ENCODE results near the gene MCF2L2. TPM values are rescaled to one million over a fixed set of nuclear protein-coding genes. Genes with fewer than 3 reads are reported as not detected.

MCF2L2 gene
- polyA plus RNA-seq, 2 of the 4 experiments (the other 2 are of a cell fraction), result 0.03 to 0.05 TPM

DNA sequence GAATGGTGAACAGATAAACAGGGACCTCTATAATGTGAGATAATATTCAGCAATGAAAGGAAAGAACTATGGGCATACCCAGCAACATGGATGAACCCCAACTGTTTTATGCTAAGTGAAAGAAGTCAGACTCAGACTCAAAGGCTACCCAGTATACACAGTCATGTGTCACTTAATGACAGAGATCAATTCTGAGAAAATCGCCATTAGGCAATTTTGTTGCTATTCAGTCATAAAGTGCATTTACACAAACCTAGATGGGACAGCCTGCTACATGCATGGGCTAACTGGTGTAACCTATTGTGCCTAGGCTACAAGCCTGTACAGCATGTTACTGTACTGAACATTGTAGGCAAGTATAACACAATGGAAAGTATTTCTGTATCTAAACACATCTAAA lies 98.9 kb downstream of the MCF2L2 start (continued):
- TF ChIP-seq BHLHE40 (IDR thresholded peaks at IDR 0.05; ENCODE audit: low read depth, low read length) (no peak), PHF8 (IDR thresholded peaks at IDR 0.05; ENCODE audit: borderline replicate concordance, low read depth) (no peak), KDM1A (IDR thresholded peaks at IDR 0.05; ENCODE audit: low read depth) (no peak), ZNF302 (CRISPR knock-in tag; IDR thresholded peaks at IDR 0.05) (no peak), CEBPB (IDR thresholded peaks at IDR 0.05) (no peak)

GRCh38 chr3:183328823-183329222 lies 99.6 kb downstream of the MCF2L2 start:
- Histone ChIP-seq H3K4me3 (no peak overlapping the region), H3K9me3 (no peaks in the 10 kb centered on the region), H3K27ac (no peak overlapping the region), H3K4me1 (peaks cover 3% of the 10 kb centered on the region; the same call in 1 of the 3 replicates), H3K4me2 (no peak overlapping the region)
- POLR2A ChIA-PET, result no interaction called here
- no peak for ATAC-seq
- 0% methylated on average over 1 of the region's 1 CpG for WGBS (ENCODE audit: missing lambda C conversion rate)
- no peak for FAIRE-seq
- CTCF ChIA-PET, result interaction anchor here (1.2 kb wide), 1 partner anchor 53 kb away, joined by 3 read pairs; no protein-coding TSS in a partner anchor
- TF ChIP-seq ZNF302 (CRISPR knock-in tag; IDR thresholded peaks at IDR 0.05) (no peak), BCL3 (IDR thresholded peaks at IDR 0.05) (no peak), BHLHE40 (IDR thresholded peaks at IDR 0.05; ENCODE audit: low read depth, low read length) (no peak), KDM1A (IDR thresholded peaks at IDR 0.05; ENCODE audit: low read depth) (no peak), ESRRA (IDR thresholded peaks at IDR 0.05; ENCODE audit: borderline replicate concordance, low read length) (no peak), EHMT2 (IDR thresholded peaks at IDR 0.05; ENCODE audit: low read depth) (no peak), POLR2AphosphoS2 (conservative IDR thresholded peaks at IDR 0.05; ENCODE audit: low read length) (no peak), HOXB5 (CRISPR knock-in tag; IDR thresholded peaks at IDR 0.05) (no peak), CEBPB (IDR thresholded peaks at IDR 0.05) (no peak), HMGXB4 (CRISPR knock-in tag; IDR thresholded peaks at IDR 0.05; ENCODE audit: borderline replicate concordance) (no peak), CHD4 (IDR thresholded peaks at IDR 0.05; ENCODE audit: borderline replicate concordance) (no peak), POLR2A (IDR thresholded peaks at IDR 0.05; ENCODE audit: low read length) (no peak), FOSB (CRISPR knock-in tag; IDR thresholded peaks at IDR 0.05) (no peak), NFE2L2 (conservative IDR thresholded peaks at IDR 0.05; ENCODE audit: low read length) (no peak), SMC3 (IDR thresholded peaks at IDR 0.05) (no peak), ATOH8 (CRISPR knock-in tag; IDR thresholded peaks at IDR 0.05; ENCODE audit: low read depth) (no peak)
- TF ChIP-seq, protein P1, sequence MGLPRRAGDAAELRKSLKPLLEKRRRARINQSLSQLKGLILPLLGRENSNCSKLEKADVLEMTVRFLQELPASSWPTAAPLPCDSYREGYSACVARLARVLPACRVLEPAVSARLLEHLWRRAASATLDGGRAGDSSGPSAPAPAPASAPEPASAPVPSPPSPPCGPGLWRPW (IDR thresholded peaks at IDR 0.05), result no peak
- TF ChIP-seq, protein P2, sequence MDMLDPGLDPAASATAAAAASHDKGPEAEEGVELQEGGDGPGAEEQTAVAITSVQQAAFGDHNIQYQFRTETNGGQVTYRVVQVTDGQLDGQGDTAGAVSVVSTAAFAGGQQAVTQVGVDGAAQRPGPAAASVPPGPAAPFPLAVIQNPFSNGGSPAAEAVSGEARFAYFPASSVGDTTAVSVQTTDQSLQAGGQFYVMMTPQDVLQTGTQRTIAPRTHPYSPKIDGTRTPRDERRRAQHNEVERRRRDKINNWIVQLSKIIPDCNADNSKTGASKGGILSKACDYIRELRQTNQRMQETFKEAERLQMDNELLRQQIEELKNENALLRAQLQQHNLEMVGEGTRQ (IDR thresholded peaks at IDR 0.05), result no peak
- DNase-seq (ENCODE audit: low read depth in 1 of 2, low spot score in 1 of 2), result no peak

DNA sequence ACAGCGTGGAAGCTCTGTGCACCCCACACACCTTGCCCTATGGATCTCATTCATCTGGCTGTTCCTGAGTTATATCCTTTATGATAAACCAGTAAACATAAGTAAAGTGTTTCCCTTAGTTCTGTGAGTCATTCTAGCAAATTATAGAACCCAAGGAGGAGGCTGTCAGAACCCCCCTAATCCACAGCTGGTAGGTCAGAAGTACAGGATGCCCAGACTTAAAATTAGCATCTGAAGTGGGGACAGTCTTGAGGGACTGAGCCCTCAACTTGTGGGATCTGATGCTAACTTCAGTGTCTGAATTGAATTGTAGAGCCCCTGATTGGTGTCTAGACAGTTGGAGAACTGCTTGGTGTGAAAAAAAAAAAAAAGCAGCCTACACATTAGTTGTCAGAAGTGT lies 100.3 kb downstream of the MCF2L2 start:
- Histone ChIP-seq H3K4me3 (no peak overlapping the region), H3K4me1 (peaks cover 3% of the 10 kb centered on the region; the same call in 1 of the 3 replicates), H3K4me2 (no peak overlapping the region), H3K27ac (no peak overlapping the region), H3K9me3 (no peaks in the 10 kb centered on the region)
- WGBS (ENCODE audit: missing lambda C conversion rate), result 79% methylated on average over 1 of the region's 1 CpG
- FAIRE-seq (no peak), DNase-seq (ENCODE audit: low read depth in 1 of 2, low spot score in 1 of 2) (no peak), ATAC-seq (no peak)
- ChIA-PET CTCF (no interaction called here), POLR2A (no interaction called here)
- TF ChIP-seq EHF (CRISPR knock-in tag; IDR thresholded peaks at IDR 0.05), result no peak
- TF ChIP-seq, protein P1 (IDR thresholded peaks at IDR 0.05), result no peak
- TF ChIP-seq GATA3 (IDR thresholded peaks at IDR 0.05; ENCODE audit: borderline replicate concordance), result no peak
- no peak for TF ChIP-seq FOXS1 (CRISPR knock-in tag; IDR thresholded peaks at IDR 0.05)
- no peak for TF ChIP-seq RARB (CRISPR knock-in tag; IDR thresholded peaks at IDR 0.05)
- no peak for TF ChIP-seq HOXB13 (CRISPR knock-in tag; IDR thresholded peaks at IDR 0.05; ENCODE audit: low read depth)
- no peak for TF ChIP-seq JUNB (IDR thresholded peaks at IDR 0.05)
- TF ChIP-seq HDAC2 (IDR thresholded peaks at IDR 0.05), result no peak
- no peak for TF ChIP-seq JUN (IDR thresholded peaks at IDR 0.05)
- no peak for TF ChIP-seq SMC3 (IDR thresholded peaks at IDR 0.05)
- TF ChIP-seq E2F6 (IDR thresholded peaks at IDR 0.05; ENCODE audit: borderline replicate concordance, low read depth), result no peak
- TF ChIP-seq NPAS2 (CRISPR knock-in tag; IDR thresholded peaks at IDR 0.05; ENCODE audit: borderline replicate concordance), result no peak
